ENCODE measurements around the gene RAB11FIP4. TPM values are rescaled to one million over a fixed set of nuclear protein-coding genes. Genes with fewer than 3 reads are reported as not detected.

RAB11FIP4 gene
- total and polyA plus RNA-seq, 9 of the 15 experiments (the other 6 are each of a cell fraction or from before 2014, with no cell fraction given): 0.62 to 16.6 (median 8.9) TPM

DNA sequence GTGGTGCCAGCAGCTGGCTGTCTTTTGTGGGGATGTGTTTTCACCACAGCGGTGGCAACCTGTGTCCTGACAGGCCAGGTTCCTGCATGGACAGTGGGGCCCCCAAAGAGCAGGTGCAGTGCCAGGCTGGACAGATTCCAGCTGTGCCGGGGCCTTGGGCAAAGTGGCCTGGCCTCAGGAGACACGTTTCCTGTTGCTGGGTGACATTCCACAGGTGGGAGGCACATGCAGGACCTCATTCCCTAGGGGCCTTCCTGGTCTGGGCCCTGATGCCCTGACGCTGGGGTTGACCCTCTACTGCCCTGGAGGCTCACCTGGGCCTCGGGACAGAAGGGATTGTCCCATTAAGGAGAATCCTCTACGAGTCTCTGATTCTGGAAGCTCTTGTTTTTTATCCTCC lies 182.4 kb downstream of the RAB11FIP4 start:
- Histone ChIP-seq H3K27me3 (ENCODE audit: control insufficient read depth in 2 of 2, insufficient read depth in 2 of 2, low read length in 2 of 2) (peaks cover 30 to 73% of the 10 kb centered on the region in 2 experiments), H3K36me3 (ENCODE audit: control insufficient read depth, insufficient read depth, low read length) (no peaks in the 10 kb centered on the region), H3K9ac (ENCODE audit: insufficient read depth in 1 of 2, low read depth in 2 of 2, low read length in 2 of 2) (no peak overlapping the region), H3K9me1 (ENCODE audit: control insufficient read depth, insufficient read depth, low read length) (no peaks in the 10 kb centered on the region), H3K4me1 (replicated peaks in 1 of 2; ENCODE audit: control insufficient read depth in 2 of 2, insufficient read depth in 2 of 2, low read length in 2 of 2) (no peaks in the 10 kb centered on the region; a peak in 1 of 5 replicates), H4K20me1 (replicated peaks; ENCODE audit: control insufficient read depth, insufficient read depth, low read length) (peaks cover 13% of the 10 kb centered on the region), H3K9me3 (replicated peaks; ENCODE audit: control insufficient read depth, insufficient read depth, low read depth, low read length) (no peaks in the 10 kb centered on the region), H2AFZ (ENCODE audit: low read depth, low read length) (no peak overlapping the region), H3K4me3 (no peak overlapping the region), H3K4me2 (ENCODE audit: insufficient read depth, low read length) (no peak overlapping the region), H3K79me2 (ENCODE audit: control insufficient read depth, insufficient read depth, low read length) (no peaks in the 10 kb centered on the region), H3K27ac (ENCODE audit: extremely low read depth, low read depth, low read length) (no peak overlapping the region)
- intact Hi-C loops (cut with micrococcal nuclease): no loop called here
- DNase-seq (ENCODE audit: extremely low read depth in 1 of 4, low spot score in 3 of 4): no peak
- BruUV-seq (replicated peaks): no TSS peak
- in situ Hi-C loops (cut with MboI): no loop called here
- no peak for FAIRE-seq
- ATAC-seq: no peak
- TF ChIP-seq NCOA2 (IDR thresholded peaks at IDR 0.05; ENCODE audit: partially characterized antibody in 2 of 2) (no peak), YY1 (IDR thresholded peaks at IDR 0.05; ENCODE audit: borderline replicate concordance in 1 of 3, control insufficient read depth in 1 of 3, extremely low read depth in 1 of 3, insufficient read depth in 3 of 3, insufficient read length in 1 of 3, insufficient replicate concordance in 2 of 3, low read depth in 1 of 3, low read length in 2 of 3) (no peak), SMAD1 (IDR thresholded peaks at IDR 0.05; ENCODE audit: low read depth, low read length, partially characterized antibody) (no peak), HMBOX1 (IDR thresholded peaks at IDR 0.05) (no peak), ZNF174 (CRISPR knock-in tag; IDR thresholded peaks at IDR 0.05) (no peak), SNRNP70 (optimal IDR thresholded peaks at IDR 0.05; ENCODE audit: low read depth, low read length) (no peak), COPS2 (conservative IDR thresholded peaks at IDR 0.05) (no peak), GATAD2B (IDR thresholded peaks at IDR 0.05; ENCODE audit: borderline replicate concordance) (no peak), SAFB (IDR thresholded peaks at IDR 0.05; ENCODE audit: borderline replicate concordance, low read depth, low read length) (no peak), MTA1 (IDR thresholded peaks at IDR 0.05; ENCODE audit: borderline replicate concordance) (no peak), ZNF785 (CRISPR knock-in tag; IDR thresholded peaks at IDR 0.05) (no peak)
- TF ChIP-seq, protein P1, sequence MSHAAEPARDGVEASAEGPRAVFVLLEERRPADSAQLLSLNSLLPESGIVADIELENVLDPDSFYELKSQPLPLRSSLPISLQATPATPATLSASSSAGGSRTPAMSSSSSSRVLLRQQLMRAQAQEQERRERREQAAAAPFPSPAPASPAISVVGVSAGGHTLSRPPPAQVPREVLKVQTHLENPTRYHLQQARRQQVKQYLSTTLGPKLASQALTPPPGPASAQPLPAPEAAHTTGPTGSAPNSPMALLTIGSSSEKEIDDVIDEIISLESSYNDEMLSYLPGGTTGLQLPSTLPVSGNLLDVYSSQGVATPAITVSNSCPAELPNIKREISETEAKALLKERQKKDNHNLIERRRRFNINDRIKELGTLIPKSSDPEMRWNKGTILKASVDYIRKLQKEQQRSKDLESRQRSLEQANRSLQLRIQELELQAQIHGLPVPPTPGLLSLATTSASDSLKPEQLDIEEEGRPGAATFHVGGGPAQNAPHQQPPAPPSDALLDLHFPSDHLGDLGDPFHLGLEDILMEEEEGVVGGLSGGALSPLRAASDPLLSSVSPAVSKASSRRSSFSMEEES (CRISPR knock-in tag; IDR thresholded peaks at IDR 0.05): no peak
- TF ChIP-seq, protein P2, sequence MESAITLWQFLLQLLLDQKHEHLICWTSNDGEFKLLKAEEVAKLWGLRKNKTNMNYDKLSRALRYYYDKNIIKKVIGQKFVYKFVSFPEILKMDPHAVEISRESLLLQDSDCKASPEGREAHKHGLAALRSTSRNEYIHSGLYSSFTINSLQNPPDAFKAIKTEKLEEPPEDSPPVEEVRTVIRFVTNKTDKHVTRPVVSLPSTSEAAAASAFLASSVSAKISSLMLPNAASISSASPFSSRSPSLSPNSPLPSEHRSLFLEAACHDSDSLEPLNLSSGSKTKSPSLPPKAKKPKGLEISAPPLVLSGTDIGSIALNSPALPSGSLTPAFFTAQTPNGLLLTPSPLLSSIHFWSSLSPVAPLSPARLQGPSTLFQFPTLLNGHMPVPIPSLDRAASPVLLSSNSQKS (CRISPR knock-in tag; IDR thresholded peaks at IDR 0.05): no peak
- TF ChIP-seq, protein P3, sequence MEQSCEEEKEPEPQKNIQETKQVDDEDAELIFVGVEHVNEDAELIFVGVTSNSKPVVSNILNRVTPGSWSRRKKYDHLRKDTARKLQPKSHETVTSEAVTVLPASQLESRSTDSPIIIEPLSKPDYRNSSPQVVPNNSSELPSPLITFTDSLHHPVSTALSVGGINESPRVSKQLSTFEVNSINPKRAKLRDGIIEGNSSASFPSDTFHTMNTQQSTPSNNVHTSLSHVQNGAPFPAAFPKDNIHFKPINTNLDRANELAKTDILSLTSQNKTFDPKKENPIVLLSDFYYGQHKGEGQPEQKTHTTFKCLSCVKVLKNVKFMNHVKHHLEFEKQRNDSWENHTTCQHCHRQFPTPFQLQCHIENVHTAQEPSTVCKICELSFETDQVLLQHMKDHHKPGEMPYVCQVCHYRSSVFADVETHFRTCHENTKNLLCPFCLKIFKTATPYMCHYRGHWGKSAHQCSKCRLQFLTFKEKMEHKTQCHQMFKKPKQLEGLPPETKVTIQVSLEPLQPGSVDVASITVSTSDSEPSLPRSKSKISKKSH (CRISPR knock-in tag; IDR thresholded peaks at IDR 0.05): no peak
- ChIA-PET POLR2A (interaction anchor here (0.7 to 0.9 kb wide), 2 partner anchors 8 to 15 kb away, joined by 3 to 4 read pairs; no protein-coding TSS in a partner anchor), CTCF (ENCODE audit: low intra/inter-chr PET ratio) (no interaction called here)
- 5% methylated on average over 6 of the region's 6 CpGs for WGBS (ENCODE audit: insufficient coverage, low coverage, missing lambda C conversion rate)

Measured in K562 (cell line).